Endothelial cell of umbilical vein (primary cell): ENCODE measurements around the gene MAP3K4. TPM values are rescaled to one million over a fixed set of nuclear protein-coding genes. Genes with fewer than 3 reads are reported as not detected.

Experiments used
- BruUV-seq: library from RNA; stranded (reverse); fragments of 400-500 nt; replicated peaks from 2 replicates; lab custom pipeline; 2021; lab: Mats Ljungman, UMichigan
- CTCF ChIA-PET: fragments of 300-600, 350-600 bp; sonication (Branson Sonifier 250); formaldehyde crosslinking; loops from one replicate; lab custom pipeline; 2021; ENCODE audit warnings: antibody characterized with exemption, inconsistent platforms; lab: Charles Lee
- POLR2A ChIA-PET: fragments of 300-600, 350-600 bp; sonication (Branson Sonifier 250); formaldehyde crosslinking; loops from one replicate; lab custom pipeline; 2021; ENCODE audit warnings: antibody characterized with exemption, inconsistent platforms; lab: Charles Lee
- DNase-seq: peaks from one replicate; pipeline ENCODE4 v3.0.0-alpha.2; 2011; ENCODE audit warnings: low read depth, low spot score
- FAIRE-seq: peaks from 2 replicates; lab custom pipeline; 2011; peaks lifted over from hg19 to GRCh38; lab: Jason Lieb, UNC
- H2AFZ ChIP-seq: 2 replicates; pipeline ENCODE4 v1.6.0; 2012; ENCODE audit warnings: low read depth, low read length, control low read depth, inconsistent platforms
- H3K27ac ChIP-seq: 2 replicates; pipeline ENCODE4 v1.5.1; 2011; ENCODE audit warnings: low read depth, mild to moderate bottlenecking, control low read depth, low read length, moderate library complexity; ENCODE audit not compliant: insufficient read depth
- H3K27me3 ChIP-seq, 2 experiments: 2 replicates each; pipeline versions ENCODE4 v1.6.0 to v1.6.1; 2011; ENCODE audit warnings: low read length in 2 of 2, mixed read lengths in 1 of 2; ENCODE audit not compliant: control insufficient read depth in 2 of 2, insufficient read depth in 2 of 2
- H3K36me3 ChIP-seq, 2 experiments: 2 replicates in 1 of 2; 3 replicates in 1 of 2; pipeline ENCODE4 v1.5.1; 2011; ENCODE audit warnings: low read length in 2 of 2, mild to moderate bottlenecking in 1 of 2, moderate library complexity in 1 of 2; ENCODE audit not compliant: control insufficient read depth in 2 of 2, insufficient read depth in 2 of 2; ENCODE audit errors: extremely low read depth in 1 of 2
- H3K4me1 ChIP-seq: 3 replicates; pipeline ENCODE4 v1.5.1; 2011; ENCODE audit warnings: mild to moderate bottlenecking, low read length; ENCODE audit not compliant: control insufficient read depth, insufficient read depth; ENCODE audit errors: extremely low read depth
- H3K4me2 ChIP-seq: 2 replicates; pipeline ENCODE4 v1.6.1; 2011; ENCODE audit warnings: low read length, control low read depth, mixed read lengths; ENCODE audit not compliant: insufficient read depth
- H3K4me3 ChIP-seq, 3 experiments: fragments of 200-600 bp in 1 of 3; sonication (generic), shearing (Covaris generic) in 1 of 3; replicated peaks in 1 of 3; 2 replicates each; pipeline ENCODE4 v1.5.1; 2011 to 2016; ENCODE audit warnings: control low read depth in 3 of 3, low read length in 3 of 3, mild to moderate bottlenecking in 2 of 3, inconsistent platforms in 1 of 3, low read depth in 1 of 3, moderate library complexity in 1 of 3; ENCODE audit not compliant: insufficient read depth in 1 of 3
- H3K79me2 ChIP-seq: 2 replicates; pipeline ENCODE4 v1.6.0; 2012; ENCODE audit warnings: low read length, inconsistent platforms; ENCODE audit not compliant: control insufficient read depth, insufficient read depth
- H3K9ac ChIP-seq: replicated peaks from 2 replicates; pipeline ENCODE3; 2011; ENCODE audit warnings: low read length, control low read depth; ENCODE audit not compliant: insufficient read depth; ENCODE audit errors: extremely low read depth
- H3K9me1 ChIP-seq: replicated peaks from 3 replicates; pipeline ENCODE4 v1.6.0; 2011; ENCODE audit warnings: mild to moderate bottlenecking, low read length; ENCODE audit not compliant: control insufficient read depth, insufficient read depth; ENCODE audit errors: extremely low read depth
- H3K9me3 ChIP-seq: replicated peaks from 2 replicates; pipeline ENCODE4 v1.5.1; 2012; ENCODE audit warnings: low read length, inconsistent platforms; ENCODE audit not compliant: control insufficient read depth, insufficient read depth
- H4K20me1 ChIP-seq: replicated peaks from 2 replicates; pipeline ENCODE3; 2011; ENCODE audit warnings: mild to moderate bottlenecking, low read length; ENCODE audit not compliant: control insufficient read depth, insufficient read depth; ENCODE audit errors: extremely low read depth
- CTCF ChIP-seq, 2 donors: IDR thresholded peaks; 1 replicate in 1 of 2; 2 replicates in 1 of 2; pipeline ENCODE4 v1.5.1; 2011; ENCODE audit warnings: low read length in 2 of 2, mild to moderate bottlenecking in 2 of 2, moderate library complexity in 2 of 2, control low read depth in 1 of 2, inconsistent platforms in 1 of 2, low read depth in 1 of 2; ENCODE audit not compliant: insufficient read depth in 1 of 2; ENCODE audit errors: extremely low read depth in 1 of 2
- EZH2 ChIP-seq: IDR thresholded peaks from 2 replicates; pipeline ENCODE4 v1.6.1; 2012; ENCODE audit warnings: borderline replicate concordance, low read depth, mild to moderate bottlenecking, moderate library complexity, low read length, inconsistent platforms; ENCODE audit not compliant: severe bottlenecking
- FOS ChIP-seq: IDR thresholded peaks from 2 replicates; pipeline ENCODE4 v1.6.1; 2011; ENCODE audit warnings: mild to moderate bottlenecking, low read length, moderate library complexity, borderline replicate concordance; ENCODE audit not compliant: insufficient read depth
- GATA2 ChIP-seq: IDR thresholded peaks from 2 replicates; pipeline ENCODE4 v1.7.0; 2011; ENCODE audit warnings: low read depth, mild to moderate bottlenecking, moderate library complexity, mixed read lengths, low read length; ENCODE audit not compliant: insufficient read length, insufficient read depth
- JUN ChIP-seq: IDR thresholded peaks from 2 replicates; pipeline ENCODE4 v1.6.1; 2011; ENCODE audit warnings: borderline replicate concordance, low read depth; ENCODE audit not compliant: insufficient read length, insufficient read depth
- MAX ChIP-seq: IDR thresholded peaks from 2 replicates; pipeline ENCODE4 v1.6.1; 2011; ENCODE audit not compliant: insufficient read depth, insufficient read length
- MYC ChIP-seq: IDR thresholded peaks from one replicate; pipeline ENCODE4 v1.6.1; 2011; ENCODE audit warnings: mild to moderate bottlenecking, low read depth, low read length
- POLR2A ChIP-seq: IDR thresholded peaks from 2 replicates; pipeline ENCODE4 v1.6.1; 2012; ENCODE audit warnings: low read depth, mild to moderate bottlenecking, control low read depth, low read length
- POLR2AphosphoS5 ChIP-seq: IDR thresholded peaks from 2 replicates; pipeline ENCODE4 v1.6.1; 2012; ENCODE audit warnings: low read depth, mild to moderate bottlenecking, control low read depth, low read length, moderate library complexity; ENCODE audit not compliant: insufficient read depth
- dilution Hi-C: fragments of 300-500 bp; cut with MboI; formaldehyde crosslinking; loops from one replicate; pipeline ENCODE4 v1.15.0; 2019; ENCODE audit warnings: low sequenced_read_pairs; ENCODE audit not compliant: extremely low pct_ligation_motif_present
- intact Hi-C: fragments of 100-400 bp; cut with micrococcal nuclease; formaldehyde crosslinking; loops from one replicate; pipeline ENCODE4 v1.10.0; 2022
- polyA plus RNA-seq, 4 experiments: library from polyadenylated mRNA; depleted of rRNA in 3 of 4; stranded (reverse) in 3 of 4; unstranded in 1 of 4; fragments of >200 nt; gene quantifications; 2 replicates each; pipeline versions ENCODE4 v1.2.1 to v1.2.3, GENCODE V29; 2011 to 2012; ENCODE audit warnings: missing spikeins in 1 of 4
- total RNA-seq: library from RNA; stranded (reverse); gene quantifications from 2 replicates; pipeline ENCODE4 v1.2.3, GENCODE V29; 2021

The MAP3K4 gene
- total and polyA plus RNA-seq, 2 donors (not counting 3 experiments of a cell fraction or from before 2014, with no cell fraction given) = 10.8 to 42.3 TPM

- Histone ChIP-seq H3K9me1 (no peaks in the 10 kb centered on the region), H3K9ac (no peak overlapping the region), H3K4me2 (no peak overlapping the region), H3K27ac (no peak overlapping the region), H3K4me1 (no peaks in the 10 kb centered on the region), H3K36me3 (peaks cover 0 to 4% of the 10 kb centered on the region in 2 experiments), H3K79me2 (no peaks in the 10 kb centered on the region), H3K27me3 (no peaks in the 10 kb centered on the region), H4K20me1 (no peaks in the 10 kb centered on the region), H2AFZ (no peak overlapping the region), H3K9me3 (no peaks in the 10 kb centered on the region), H3K4me3 (no peak overlapping the region)
- FAIRE-seq = no peak
- intact Hi-C loops = no loop called here
- DNase-seq = no peak
- no TSS peak for BruUV-seq
- TF ChIP-seq MAX (no peak), POLR2A (no peak), POLR2AphosphoS5 (no peak), FOS (no peak), EZH2 (no peak), MYC (no peak), GATA2 (no peak), CTCF (IDR thresholded peaks at IDR 0.05; ENCODE audit: extremely low read depth in 1 of 2, insufficient read depth in 1 of 2, low read depth in 1 of 2, low read length in 2 of 2) (no peak), JUN (no peak)
- CTCF ChIA-PET = interaction anchor here (0.8 to 1.2 kb wide), 2 partner anchors 232 to 234 kb away, joined by 3 read pairs; no protein-coding TSS in a partner anchor
- dilution Hi-C loops = no loop called here
- POLR2A ChIA-PET = no interaction called here
Measured at GRCh38 chr6:161139304-161139765, 147.8 kb downstream of the MAP3K4 start.
